Endothelial cell of umbilical vein (primary cell): ENCODE results near the gene TMEM45B. TPM values are rescaled to one million over a fixed set of nuclear protein-coding genes. Genes with fewer than 3 reads are reported as not detected.
"Not testable (repeated sequence)": the region's sequence is repeated elsewhere in the genome, so short reads cannot be mapped to it uniquely, and the experiment has no call there.

Experiments used
- BruUV-seq: library from RNA; stranded (reverse); fragments of 400-500 nt; replicated peaks from 2 replicates; lab custom pipeline; 2021; lab: Mats Ljungman, UMichigan
- CTCF ChIA-PET: fragments of 300-600, 350-600 bp; sonication (Branson Sonifier 250); formaldehyde crosslinking; loops from one replicate; lab custom pipeline; 2021; ENCODE audit warnings: antibody characterized with exemption, inconsistent platforms; lab: Charles Lee
- POLR2A ChIA-PET: fragments of 300-600, 350-600 bp; sonication (Branson Sonifier 250); formaldehyde crosslinking; loops from one replicate; lab custom pipeline; 2021; ENCODE audit warnings: antibody characterized with exemption, inconsistent platforms; lab: Charles Lee
- DNase-seq: peaks from one replicate; pipeline ENCODE4 v3.0.0-alpha.2; 2011; ENCODE audit warnings: low read depth, low spot score
- FAIRE-seq: peaks from 2 replicates; lab custom pipeline; 2011; peaks lifted over from hg19 to GRCh38; lab: Jason Lieb, UNC
- H2AFZ ChIP-seq: 2 replicates; pipeline ENCODE4 v1.6.0; 2012; ENCODE audit warnings: low read depth, low read length, control low read depth, inconsistent platforms
- H3K27ac ChIP-seq: 2 replicates; pipeline ENCODE4 v1.5.1; 2011; ENCODE audit warnings: low read depth, mild to moderate bottlenecking, control low read depth, low read length, moderate library complexity; ENCODE audit not compliant: insufficient read depth
- H3K27me3 ChIP-seq, 2 experiments: 2 replicates each; pipeline versions ENCODE4 v1.6.0 to v1.6.1; 2011; ENCODE audit warnings: low read length in 2 of 2, mixed read lengths in 1 of 2; ENCODE audit not compliant: control insufficient read depth in 2 of 2, insufficient read depth in 2 of 2
- H3K36me3 ChIP-seq, 2 experiments: 2 replicates in 1 of 2; 3 replicates in 1 of 2; pipeline ENCODE4 v1.5.1; 2011; ENCODE audit warnings: low read length in 2 of 2, mild to moderate bottlenecking in 1 of 2, moderate library complexity in 1 of 2; ENCODE audit not compliant: control insufficient read depth in 2 of 2, insufficient read depth in 2 of 2; ENCODE audit errors: extremely low read depth in 1 of 2
- H3K4me1 ChIP-seq: 3 replicates; pipeline ENCODE4 v1.5.1; 2011; ENCODE audit warnings: mild to moderate bottlenecking, low read length; ENCODE audit not compliant: control insufficient read depth, insufficient read depth; ENCODE audit errors: extremely low read depth
- H3K4me2 ChIP-seq: 2 replicates; pipeline ENCODE4 v1.6.1; 2011; ENCODE audit warnings: low read length, control low read depth, mixed read lengths; ENCODE audit not compliant: insufficient read depth
- H3K4me3 ChIP-seq, 3 experiments: fragments of 200-600 bp in 1 of 3; sonication (generic), shearing (Covaris generic) in 1 of 3; replicated peaks in 1 of 3; 2 replicates each; pipeline ENCODE4 v1.5.1; 2011 to 2016; ENCODE audit warnings: control low read depth in 3 of 3, low read length in 3 of 3, mild to moderate bottlenecking in 2 of 3, inconsistent platforms in 1 of 3, low read depth in 1 of 3, moderate library complexity in 1 of 3; ENCODE audit not compliant: insufficient read depth in 1 of 3
- H3K79me2 ChIP-seq: 2 replicates; pipeline ENCODE4 v1.6.0; 2012; ENCODE audit warnings: low read length, inconsistent platforms; ENCODE audit not compliant: control insufficient read depth, insufficient read depth
- H3K9ac ChIP-seq: replicated peaks from 2 replicates; pipeline ENCODE3; 2011; ENCODE audit warnings: low read length, control low read depth; ENCODE audit not compliant: insufficient read depth; ENCODE audit errors: extremely low read depth
- H3K9me1 ChIP-seq: replicated peaks from 3 replicates; pipeline ENCODE4 v1.6.0; 2011; ENCODE audit warnings: mild to moderate bottlenecking, low read length; ENCODE audit not compliant: control insufficient read depth, insufficient read depth; ENCODE audit errors: extremely low read depth
- H3K9me3 ChIP-seq: replicated peaks from 2 replicates; pipeline ENCODE4 v1.5.1; 2012; ENCODE audit warnings: low read length, inconsistent platforms; ENCODE audit not compliant: control insufficient read depth, insufficient read depth
- H4K20me1 ChIP-seq: replicated peaks from 2 replicates; pipeline ENCODE3; 2011; ENCODE audit warnings: mild to moderate bottlenecking, low read length; ENCODE audit not compliant: control insufficient read depth, insufficient read depth; ENCODE audit errors: extremely low read depth
- CTCF ChIP-seq, 2 donors: IDR thresholded peaks; 1 replicate in 1 of 2; 2 replicates in 1 of 2; pipeline ENCODE4 v1.5.1; 2011; ENCODE audit warnings: low read length in 2 of 2, mild to moderate bottlenecking in 2 of 2, moderate library complexity in 2 of 2, control low read depth in 1 of 2, inconsistent platforms in 1 of 2, low read depth in 1 of 2; ENCODE audit not compliant: insufficient read depth in 1 of 2; ENCODE audit errors: extremely low read depth in 1 of 2
- EZH2 ChIP-seq: IDR thresholded peaks from 2 replicates; pipeline ENCODE4 v1.6.1; 2012; ENCODE audit warnings: borderline replicate concordance, low read depth, mild to moderate bottlenecking, moderate library complexity, low read length, inconsistent platforms; ENCODE audit not compliant: severe bottlenecking
- FOS ChIP-seq: IDR thresholded peaks from 2 replicates; pipeline ENCODE4 v1.6.1; 2011; ENCODE audit warnings: mild to moderate bottlenecking, low read length, moderate library complexity, borderline replicate concordance; ENCODE audit not compliant: insufficient read depth
- GATA2 ChIP-seq: IDR thresholded peaks from 2 replicates; pipeline ENCODE4 v1.7.0; 2011; ENCODE audit warnings: low read depth, mild to moderate bottlenecking, moderate library complexity, mixed read lengths, low read length; ENCODE audit not compliant: insufficient read length, insufficient read depth
- JUN ChIP-seq: IDR thresholded peaks from 2 replicates; pipeline ENCODE4 v1.6.1; 2011; ENCODE audit warnings: borderline replicate concordance, low read depth; ENCODE audit not compliant: insufficient read length, insufficient read depth
- MAX ChIP-seq: IDR thresholded peaks from 2 replicates; pipeline ENCODE4 v1.6.1; 2011; ENCODE audit not compliant: insufficient read depth, insufficient read length
- MYC ChIP-seq: IDR thresholded peaks from one replicate; pipeline ENCODE4 v1.6.1; 2011; ENCODE audit warnings: mild to moderate bottlenecking, low read depth, low read length
- POLR2A ChIP-seq: IDR thresholded peaks from 2 replicates; pipeline ENCODE4 v1.6.1; 2012; ENCODE audit warnings: low read depth, mild to moderate bottlenecking, control low read depth, low read length
- POLR2AphosphoS5 ChIP-seq: IDR thresholded peaks from 2 replicates; pipeline ENCODE4 v1.6.1; 2012; ENCODE audit warnings: low read depth, mild to moderate bottlenecking, control low read depth, low read length, moderate library complexity; ENCODE audit not compliant: insufficient read depth
- dilution Hi-C: fragments of 300-500 bp; cut with MboI; formaldehyde crosslinking; loops from one replicate; pipeline ENCODE4 v1.15.0; 2019; ENCODE audit warnings: low sequenced_read_pairs; ENCODE audit not compliant: extremely low pct_ligation_motif_present
- intact Hi-C: fragments of 100-400 bp; cut with micrococcal nuclease; formaldehyde crosslinking; loops from one replicate; pipeline ENCODE4 v1.10.0; 2022
- polyA plus RNA-seq, 4 experiments: library from polyadenylated mRNA; depleted of rRNA in 3 of 4; stranded (reverse) in 3 of 4; unstranded in 1 of 4; fragments of >200 nt; gene quantifications; 2 replicates each; pipeline versions ENCODE4 v1.2.1 to v1.2.3, GENCODE V29; 2011 to 2012; ENCODE audit warnings: missing spikeins in 1 of 4
- total RNA-seq: library from RNA; stranded (reverse); gene quantifications from 2 replicates; pipeline ENCODE4 v1.2.3, GENCODE V29; 2021

TMEM45B gene
- total and polyA plus RNA-seq, 2 donors (not counting 3 experiments of a cell fraction or from before 2014, with no cell fraction given): 0.08 TPM; not detected in 1

DNA sequence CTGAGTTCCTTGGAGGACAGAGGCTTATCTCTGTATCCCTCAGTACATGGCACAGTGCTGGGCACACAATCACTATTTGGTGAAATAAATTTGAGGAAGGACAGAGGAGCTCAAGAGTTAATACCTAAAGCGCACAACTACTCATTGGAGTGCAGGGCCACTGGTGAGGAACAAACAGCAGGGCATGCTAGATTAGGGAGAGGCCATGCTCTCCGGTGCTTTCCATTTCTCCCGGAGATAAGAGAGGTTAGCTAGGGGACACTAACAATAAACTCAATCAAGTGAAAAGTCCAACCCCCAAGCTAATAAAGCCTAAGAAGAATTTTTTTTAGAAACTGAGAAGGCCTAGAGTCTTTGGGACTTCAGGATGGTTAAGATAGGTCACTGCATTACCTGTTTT is 50.7 kb downstream of the TMEM45B start:
- ChIA-PET POLR2A (no interaction called here), CTCF (interaction anchor here (1.3 kb wide), 1 partner anchor 266 kb away, joined by 3 read pairs; no protein-coding TSS in a partner anchor)
- H3K79me2 ChIP-seq: no peaks in the 10 kb centered on the region
- no peak for FAIRE-seq
- H2AFZ ChIP-seq: no peak overlapping the region
- no peak overlapping the region for H3K9ac ChIP-seq
- no peaks in the 10 kb centered on the region for H4K20me1 ChIP-seq
- no peaks in the 10 kb centered on the region for H3K9me1 ChIP-seq
- intact Hi-C loops (no loop called here), dilution Hi-C loops (no loop called here)
- no peak for DNase-seq
- peaks cover 9% of the 10 kb centered on the region for H3K4me1 ChIP-seq
- no TSS peak for BruUV-seq
- H3K4me3 ChIP-seq: no peak overlapping the region
- H3K36me3 ChIP-seq: peaks cover 15 to 38% of the 10 kb centered on the region in 2 experiments
- H3K27me3 ChIP-seq: no peaks in the 10 kb centered on the region
- no peak overlapping the region for H3K27ac ChIP-seq
- no peak for TF ChIP-seq JUN
- no peak for TF ChIP-seq POLR2A
- no peak for TF ChIP-seq MYC
- no peak for TF ChIP-seq EZH2
- no peak for TF ChIP-seq CTCF (IDR thresholded peaks at IDR 0.05; ENCODE audit: extremely low read depth in 1 of 2, insufficient read depth in 1 of 2, low read depth in 1 of 2, low read length in 2 of 2)
- no peak for TF ChIP-seq FOS
- TF ChIP-seq GATA2: no peak
- TF ChIP-seq MAX: no peak
- no peak for TF ChIP-seq POLR2AphosphoS5
- no peaks in the 10 kb centered on the region for H3K9me3 ChIP-seq
- no peak overlapping the region for H3K4me2 ChIP-seq

DNA sequence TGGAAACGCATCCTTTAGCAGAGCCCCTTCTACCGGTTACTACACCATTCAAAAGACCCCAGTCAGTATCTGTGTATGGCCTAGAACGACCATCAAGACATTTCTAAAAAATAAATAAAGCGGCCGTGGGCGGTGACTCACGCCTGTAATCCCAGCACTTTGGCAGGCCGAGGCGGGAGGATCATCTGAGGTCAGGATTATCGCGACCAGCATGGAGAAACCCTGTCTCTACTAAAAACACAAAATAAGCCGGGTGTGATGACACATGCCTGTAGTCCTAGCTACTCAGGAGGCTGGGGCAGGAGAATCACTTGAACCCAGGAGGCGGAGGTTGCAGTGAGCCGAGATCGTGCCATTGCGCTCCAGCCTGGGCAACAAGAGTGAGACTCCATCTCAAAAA is 53.0 kb downstream of the TMEM45B start:
- H3K4me3 ChIP-seq, CTCF ChIA-PET, H3K9ac ChIP-seq, H3K27ac ChIP-seq, FAIRE-seq, DNase-seq, intact Hi-C loops, H3K4me1 ChIP-seq, H2AFZ ChIP-seq, H3K9me3 ChIP-seq, H3K79me2 ChIP-seq, H4K20me1 ChIP-seq, POLR2A ChIA-PET, BruUV-seq, H3K4me2 ChIP-seq, H3K9me1 ChIP-seq, H3K27me3 ChIP-seq, dilution Hi-C loops: not testable (repeated sequence)
- peaks cover 25 to 56% of the 10 kb centered on the region in 2 experiments for H3K36me3 ChIP-seq
